ENCODE results near the gene EFHC1.

EFHC1 gene

GRCh38 chr6:52516269-52516668 lies 96.1 kb downstream of the EFHC1 start:
- no peak overlapping the region for H3K27ac Mint-ChIP-seq
- H3K4me1 Mint-ChIP-seq: no peaks in the 10 kb centered on the region
- H3K9me3 Mint-ChIP-seq: no peaks in the 10 kb centered on the region
- H3K4me3 Mint-ChIP-seq: no peak overlapping the region
- CTCF ChIA-PET: interaction anchor here (1.0 kb wide), 1 partner anchor 8 kb away, joined by 3 read pairs; no protein-coding TSS in a partner anchor
- no peak for DNase-seq
- no peaks in the 10 kb centered on the region for H3K27me3 Mint-ChIP-seq
- H3K36me3 Mint-ChIP-seq: no peaks in the 10 kb centered on the region

- no peak for DNase-seq
- H3K4me3 Mint-ChIP-seq: no peak overlapping the region
- CTCF ChIA-PET: no interaction called here
Observed at GRCh38 chr6:52516943-52517342, 96.8 kb downstream of the EFHC1 start.

DNA sequence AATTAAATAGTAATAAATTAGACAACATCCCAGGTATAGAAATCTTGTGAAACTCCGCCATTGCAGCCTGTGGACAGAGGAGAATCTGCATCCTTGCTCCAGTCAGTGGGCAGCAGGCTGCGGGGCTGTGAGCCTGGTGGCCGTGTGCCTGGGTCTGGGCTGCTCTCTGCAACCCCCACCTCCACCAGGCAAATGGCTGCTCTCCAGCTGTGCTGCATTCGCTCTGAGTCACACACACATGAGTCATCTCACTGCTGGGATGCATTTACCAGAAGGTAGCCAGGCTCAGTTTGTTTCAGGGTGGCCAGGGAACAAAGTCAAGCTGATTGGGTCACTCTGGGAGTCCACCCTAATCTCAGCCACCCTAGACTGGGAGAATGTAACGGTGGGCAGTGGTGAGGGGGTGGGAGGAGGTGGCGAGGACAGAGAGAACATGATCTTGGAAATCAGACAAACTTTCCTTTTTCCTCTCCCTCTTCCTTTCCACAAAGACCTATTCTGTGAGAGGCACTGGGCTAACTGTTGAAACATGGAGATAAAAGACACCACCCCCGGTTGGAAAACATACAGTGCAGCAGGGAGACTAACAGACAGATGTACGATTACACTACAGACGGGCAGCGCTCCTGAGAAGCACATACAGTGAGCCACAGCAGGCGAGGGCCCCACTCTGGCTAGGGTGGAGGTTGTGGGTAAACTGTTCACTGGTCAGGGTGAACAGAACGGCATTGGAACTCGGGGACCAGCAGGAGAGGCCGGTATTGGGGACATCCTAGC lies 97.5 kb downstream of the EFHC1 start:
- no peaks in the 10 kb centered on the region for H3K9me3 Mint-ChIP-seq
- no peaks in the 10 kb centered on the region for H3K36me3 Mint-ChIP-seq
- H3K27ac Mint-ChIP-seq: no peak overlapping the region
- no peaks in the 10 kb centered on the region for H3K27me3 Mint-ChIP-seq
- H3K4me3 Mint-ChIP-seq: no peak overlapping the region
- CTCF ChIA-PET: no interaction called here
- DNase-seq: no peak
- H3K4me1 Mint-ChIP-seq: no peaks in the 10 kb centered on the region

More at GRCh38 chr6:52516943-52517342, 96.8 kb downstream of the EFHC1 start:
- H3K27me3 Mint-ChIP-seq: no peaks in the 10 kb centered on the region
- no peaks in the 10 kb centered on the region for H3K4me1 Mint-ChIP-seq
- H3K9me3 Mint-ChIP-seq: no peaks in the 10 kb centered on the region
- no peak overlapping the region for H3K27ac Mint-ChIP-seq
- no peaks in the 10 kb centered on the region for H3K36me3 Mint-ChIP-seq

DNA sequence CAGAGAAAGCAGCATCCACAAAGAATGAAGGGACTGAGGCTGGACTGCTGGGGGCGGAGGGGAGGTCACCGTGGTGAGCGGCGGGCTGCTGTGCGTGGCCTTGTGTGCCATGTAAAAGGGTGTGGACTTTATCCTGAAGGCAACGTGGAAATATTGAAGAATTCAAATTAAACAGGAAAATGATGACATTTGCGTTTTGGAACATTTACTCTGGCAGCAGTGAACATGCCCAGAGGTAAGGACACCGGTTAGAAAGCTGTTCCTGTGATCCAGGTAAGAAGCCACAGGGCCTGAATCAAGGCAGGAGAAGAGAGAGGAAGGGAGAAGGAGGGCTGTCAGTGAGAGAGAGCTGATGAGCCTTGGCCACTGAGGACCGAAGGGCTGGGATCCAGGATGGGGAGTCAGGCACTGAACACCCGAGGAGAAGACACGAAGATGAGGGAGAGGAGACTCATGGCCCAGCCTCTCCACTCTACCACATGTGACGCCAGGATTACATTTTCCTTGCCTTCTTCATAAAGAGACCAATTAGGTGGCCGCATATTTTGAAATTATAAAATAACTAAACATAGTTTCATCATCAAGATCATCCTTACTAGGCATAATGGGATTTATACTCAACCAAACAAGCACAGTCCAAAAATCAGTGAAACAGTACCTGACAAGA lies 98.3 kb downstream of the EFHC1 start:
- H3K9me3 Mint-ChIP-seq: no peaks in the 10 kb centered on the region
- H3K4me1 Mint-ChIP-seq: no peaks in the 10 kb centered on the region
- no peak for DNase-seq
- H3K36me3 Mint-ChIP-seq: no peaks in the 10 kb centered on the region
- H3K4me3 Mint-ChIP-seq: no peak overlapping the region
- no peaks in the 10 kb centered on the region for H3K27me3 Mint-ChIP-seq
- H3K27ac Mint-ChIP-seq: no peak overlapping the region
- CTCF ChIA-PET: no interaction called here

GRCh38 chr6:52519618-52520017 lies 99.5 kb downstream of the EFHC1 start:
- Mint-ChIP-seq H3K27ac (no peak overlapping the region), H3K4me3 (no peak overlapping the region), H3K9me3 (no peaks in the 10 kb centered on the region), H3K27me3 (no peaks in the 10 kb centered on the region), H3K36me3 (no peaks in the 10 kb centered on the region), H3K4me1 (no peaks in the 10 kb centered on the region)
- CTCF ChIA-PET: no interaction called here
- DNase-seq: no peak

- H3K27me3 Mint-ChIP-seq: no peaks in the 10 kb centered on the region
- no peaks in the 10 kb centered on the region for H3K9me3 Mint-ChIP-seq
- CTCF ChIA-PET: no interaction called here
- no peak for DNase-seq
- H3K36me3 Mint-ChIP-seq: no peaks in the 10 kb centered on the region
- H3K4me1 Mint-ChIP-seq: no peaks in the 10 kb centered on the region
- no peak overlapping the region for H3K4me3 Mint-ChIP-seq
- no peak overlapping the region for H3K27ac Mint-ChIP-seq
Observed at GRCh38 chr6:52522151-52522626, 102.0 kb downstream of the EFHC1 start.

- Mint-ChIP-seq H3K4me1 (no peaks in the 10 kb centered on the region), H3K4me3 (no peak overlapping the region), H3K27ac (no peak overlapping the region), H3K9me3 (no peaks in the 10 kb centered on the region), H3K36me3 (no peaks in the 10 kb centered on the region), H3K27me3 (no peaks in the 10 kb centered on the region)
- no peak for DNase-seq
- CTCF ChIA-PET: no interaction called here
Observed at GRCh38 chr6:52522655-52523054, 102.5 kb downstream of the EFHC1 start.

- no peak overlapping the region for H3K4me3 Mint-ChIP-seq
- DNase-seq: no peak
- no peaks in the 10 kb centered on the region for H3K4me1 Mint-ChIP-seq
- no peaks in the 10 kb centered on the region for H3K27me3 Mint-ChIP-seq
- CTCF ChIA-PET: interaction anchor here (1.0 kb wide), 1 partner anchor 8 kb away, joined by 3 read pairs; no protein-coding TSS in a partner anchor
- H3K9me3 Mint-ChIP-seq: no peaks in the 10 kb centered on the region
- H3K36me3 Mint-ChIP-seq: no peaks in the 10 kb centered on the region
- no peak overlapping the region for H3K27ac Mint-ChIP-seq
Observed at GRCh38 chr6:52523378-52524142, 103.4 kb downstream of the EFHC1 start.

DNA sequence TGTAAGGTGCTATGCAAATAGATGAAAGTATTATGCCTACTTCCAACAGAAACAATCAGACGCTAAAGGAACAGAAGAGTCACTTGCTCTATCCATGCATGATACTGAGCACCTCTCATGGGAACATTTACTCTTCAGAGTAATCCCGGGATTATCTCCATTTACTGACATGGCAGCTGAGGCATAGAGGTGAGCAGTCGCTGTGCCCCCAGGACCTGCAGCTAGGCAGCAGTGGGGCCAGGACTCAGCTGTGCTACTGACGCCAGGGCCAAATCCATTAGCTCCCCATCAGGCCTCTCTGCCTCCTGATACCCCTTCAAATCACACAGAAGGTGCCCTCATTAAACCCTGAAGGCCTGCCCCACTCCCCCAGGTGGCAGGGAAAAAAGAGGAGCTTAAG lies 104.8 kb downstream of the EFHC1 start:
- CTCF ChIA-PET: no interaction called here
- no peak overlapping the region for H3K4me3 Mint-ChIP-seq
- H3K27me3 Mint-ChIP-seq: no peaks in the 10 kb centered on the region
- H3K27ac Mint-ChIP-seq: no peak overlapping the region
- no peaks in the 10 kb centered on the region for H3K36me3 Mint-ChIP-seq
- H3K9me3 Mint-ChIP-seq: no peaks in the 10 kb centered on the region
- DNase-seq: no peak
- no peaks in the 10 kb centered on the region for H3K4me1 Mint-ChIP-seq

- Mint-ChIP-seq H3K4me3 (no peak overlapping the region), H3K27ac (no peak overlapping the region), H3K36me3 (no peaks in the 10 kb centered on the region), H3K9me3 (no peaks in the 10 kb centered on the region), H3K4me1 (no peaks in the 10 kb centered on the region), H3K27me3 (no peaks in the 10 kb centered on the region)
- DNase-seq: no peak
- CTCF ChIA-PET: no interaction called here
Observed at GRCh38 chr6:52526634-52527033, 106.5 kb downstream of the EFHC1 start.

DNA sequence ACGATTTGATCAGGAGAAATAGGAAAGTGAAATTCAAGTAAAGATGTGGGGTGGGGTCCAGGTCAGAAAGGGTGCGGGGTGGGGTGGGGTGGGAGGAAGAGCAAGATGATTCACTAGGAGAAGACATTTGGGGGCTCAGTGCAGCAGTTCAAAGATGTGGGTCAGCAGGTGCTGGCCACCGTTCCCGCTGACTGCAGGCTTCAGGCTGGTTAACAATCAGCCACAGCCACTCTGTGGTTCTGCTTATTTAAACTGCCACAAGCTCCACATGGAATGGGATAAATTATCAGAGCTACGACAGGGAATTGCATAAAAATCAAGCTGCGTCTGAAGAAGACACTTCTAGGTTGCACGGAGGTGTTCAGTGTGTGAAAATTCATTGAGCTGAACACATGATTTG lies 107.3 kb downstream of the EFHC1 start:
- no peak overlapping the region for H3K27ac Mint-ChIP-seq
- no peaks in the 10 kb centered on the region for H3K4me1 Mint-ChIP-seq
- DNase-seq: no peak
- CTCF ChIA-PET: no interaction called here
- H3K36me3 Mint-ChIP-seq: no peaks in the 10 kb centered on the region
- no peaks in the 10 kb centered on the region for H3K27me3 Mint-ChIP-seq
- H3K4me3 Mint-ChIP-seq: no peak overlapping the region
- H3K9me3 Mint-ChIP-seq: no peaks in the 10 kb centered on the region

DNA sequence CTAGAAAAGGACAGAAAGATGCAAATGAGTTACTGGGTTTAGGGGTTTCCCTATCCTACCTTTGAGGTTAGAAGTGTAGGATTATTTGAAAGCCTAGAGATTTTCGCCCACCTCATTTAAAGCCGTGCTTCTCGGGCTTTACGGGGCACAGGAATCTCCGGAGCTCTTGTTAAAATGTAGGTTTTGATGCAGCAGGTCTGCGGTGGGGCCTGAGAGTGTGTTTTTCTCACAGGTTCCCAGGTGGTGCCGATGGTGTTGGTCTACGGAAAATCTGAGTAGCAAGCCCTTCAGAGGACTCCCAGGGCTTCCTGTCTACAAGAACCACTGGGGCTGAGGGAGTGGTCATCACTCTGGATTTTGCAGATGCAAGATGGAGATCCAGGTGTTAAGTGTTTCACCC lies 109.2 kb downstream of the EFHC1 start:
- H3K4me3 Mint-ChIP-seq: no peak overlapping the region
- H3K27ac Mint-ChIP-seq: no peak overlapping the region
- DNase-seq: no peak
- peaks cover under 1% of the 10 kb centered on the region for H3K36me3 Mint-ChIP-seq
- CTCF ChIA-PET: no interaction called here
- no peaks in the 10 kb centered on the region for H3K9me3 Mint-ChIP-seq
- H3K4me1 Mint-ChIP-seq: peaks cover 2% of the 10 kb centered on the region
- no peaks in the 10 kb centered on the region for H3K27me3 Mint-ChIP-seq

DNA sequence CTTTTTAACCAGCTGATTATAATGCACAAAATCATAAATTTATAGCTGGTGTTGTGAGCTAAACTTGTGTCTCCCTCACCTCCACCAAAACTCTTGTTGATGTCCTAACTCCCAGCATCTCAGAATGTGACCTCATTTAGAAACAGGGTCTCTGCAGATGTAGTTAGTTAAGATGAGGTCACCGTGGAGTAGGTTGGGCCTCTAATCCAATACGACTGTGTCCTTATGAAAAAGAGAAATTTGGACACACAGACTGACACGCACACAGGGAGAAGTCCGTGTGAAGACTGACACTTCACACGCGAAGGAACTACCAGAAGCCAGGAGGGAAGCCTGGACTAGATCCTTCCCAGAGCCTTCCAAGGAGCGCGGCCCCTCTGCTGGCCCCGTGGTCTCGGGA lies 110.2 kb downstream of the EFHC1 start:
- H3K4me1 Mint-ChIP-seq: peaks cover 12% of the 10 kb centered on the region
- H3K4me3 Mint-ChIP-seq: no peak overlapping the region
- H3K27ac Mint-ChIP-seq: no peak overlapping the region
- peaks cover 5% of the 10 kb centered on the region for H3K36me3 Mint-ChIP-seq
- CTCF ChIA-PET: no interaction called here
- no peaks in the 10 kb centered on the region for H3K9me3 Mint-ChIP-seq
- no peak for DNase-seq
- no peaks in the 10 kb centered on the region for H3K27me3 Mint-ChIP-seq

DNA sequence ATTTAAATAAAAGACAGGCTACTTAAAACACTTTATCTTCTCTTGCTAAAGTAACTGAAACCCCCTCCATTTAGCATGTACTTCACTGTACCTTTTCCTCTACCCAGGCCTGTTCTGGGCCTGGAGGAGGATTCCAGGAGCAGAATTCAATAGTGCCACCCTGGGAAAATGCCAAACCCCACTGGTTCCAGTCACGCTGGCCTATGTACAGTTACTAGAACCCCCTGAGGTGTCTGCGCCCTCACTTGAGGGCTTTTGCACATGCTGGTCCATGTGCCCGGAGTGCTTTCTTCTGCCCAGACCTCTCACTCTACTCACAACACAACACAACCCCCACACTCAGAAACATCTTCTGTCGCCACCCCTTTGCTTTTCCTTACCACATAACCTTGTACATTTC lies 111.3 kb downstream of the EFHC1 start:
- Mint-ChIP-seq H3K27me3 (no peaks in the 10 kb centered on the region), H3K4me1 (peaks cover 23% of the 10 kb centered on the region), H3K4me3 (no peak overlapping the region), H3K36me3 (peaks cover 5% of the 10 kb centered on the region), H3K27ac (no peak overlapping the region), H3K9me3 (no peaks in the 10 kb centered on the region)
- CTCF ChIA-PET: interaction anchor here (0.7 kb wide), 1 partner anchor 9 kb away, joined by 5 read pairs; no protein-coding TSS in a partner anchor
- no peak for DNase-seq
